GM06990 (cell line): ENCODE measurements around the gene STIMATE.

Experiments used
- DNase-seq: peaks from one replicate; pipeline ENCODE4 v3.0.0-alpha.2; 2011; ENCODE audit not compliant: insufficient read length; ENCODE audit errors: extremely low read depth
- H3K27me3 ChIP-seq: replicated peaks from 2 replicates; pipeline ENCODE4 v1.6.0; 2011; ENCODE audit warnings: low read length; ENCODE audit not compliant: control insufficient read depth, insufficient read depth
- H3K36me3 ChIP-seq: 2 replicates; pipeline ENCODE4 v1.5.1; 2011; ENCODE audit warnings: low read length; ENCODE audit not compliant: control insufficient read depth, insufficient read depth
- H3K4me3 ChIP-seq: replicated peaks from 2 replicates; pipeline ENCODE4 v1.5.1; 2011; ENCODE audit warnings: low read depth, mild to moderate bottlenecking, control low read depth, low read length
- CTCF ChIP-seq: IDR thresholded peaks from 2 replicates; pipeline ENCODE4 v1.5.1; 2011; ENCODE audit warnings: low read length, control low read depth, mild to moderate bottlenecking, inconsistent platforms; ENCODE audit not compliant: insufficient read depth, poor library complexity, severe bottlenecking

Gene STIMATE

DNA sequence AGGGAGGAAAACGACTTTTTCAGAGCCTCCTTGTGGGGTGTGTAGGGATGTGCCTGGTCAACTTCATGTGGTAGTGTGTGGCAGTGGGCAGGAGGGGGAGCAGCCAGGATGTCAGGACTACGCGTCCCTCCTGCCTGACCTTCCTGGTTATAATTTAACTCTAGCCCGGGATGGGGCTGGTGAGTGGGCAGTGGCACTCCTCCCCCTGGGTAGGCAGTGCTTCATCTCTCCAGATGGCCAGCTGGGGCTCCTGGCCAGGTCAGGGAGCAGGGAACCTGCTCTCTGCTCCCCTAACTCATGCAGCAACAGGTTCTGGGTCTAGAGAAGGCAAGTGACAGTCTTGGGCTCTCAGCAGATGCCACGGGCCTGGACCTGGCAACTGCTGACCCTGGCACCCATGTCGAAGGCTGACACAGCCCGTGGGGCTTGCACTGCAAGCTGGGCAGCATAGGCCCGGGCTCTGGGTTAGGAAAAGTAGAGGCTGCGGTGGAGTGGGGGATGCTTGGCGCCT, 69.4 kb downstream of the STIMATE start:
- no peak overlapping the region for H3K4me3 ChIP-seq
- no peak for DNase-seq
- no peaks in the 10 kb centered on the region for H3K27me3 ChIP-seq
- H3K36me3 ChIP-seq: no peaks in the 10 kb centered on the region; the same call in 1 of the 2 replicates
- no peak for TF ChIP-seq CTCF

GRCh38 chr3:52827441-52827840, 69.9 kb downstream of the STIMATE start:
- no peak overlapping the region for H3K4me3 ChIP-seq
- no peak for DNase-seq
- no peaks in the 10 kb centered on the region for H3K27me3 ChIP-seq
- H3K36me3 ChIP-seq: no peaks in the 10 kb centered on the region; the same call in 1 of the 2 replicates
- TF ChIP-seq CTCF: no peak

- no peaks in the 10 kb centered on the region; the same call in 1 of the 2 replicates for H3K36me3 ChIP-seq
- H3K4me3 ChIP-seq: no peak overlapping the region
- no peaks in the 10 kb centered on the region for H3K27me3 ChIP-seq
- no peak for TF ChIP-seq CTCF
- DNase-seq: no peak
Observed at GRCh38 chr3:52824037-52824436, 73.3 kb downstream of the STIMATE start.

GRCh38 chr3:52822363-52822762, 75.0 kb downstream of the STIMATE start:
- Histone ChIP-seq H3K27me3 (no peaks in the 10 kb centered on the region), H3K4me3 (no peak overlapping the region), H3K36me3 (no peaks in the 10 kb centered on the region; the same call in 1 of the 2 replicates)
- no peak for TF ChIP-seq CTCF
- no peak for DNase-seq

GRCh38 chr3:52820736-52821135, 76.6 kb downstream of the STIMATE start:
- H3K27me3 ChIP-seq: no peaks in the 10 kb centered on the region
- TF ChIP-seq CTCF: peak; percentile 80
- no peaks in the 10 kb centered on the region; the same call in 1 of the 2 replicates for H3K36me3 ChIP-seq
- no peak for DNase-seq
- H3K4me3 ChIP-seq: no peak overlapping the region

GRCh38 chr3:52819936-52820335, 77.4 kb downstream of the STIMATE start:
- DNase-seq: no peak
- no peak for TF ChIP-seq CTCF
- Histone ChIP-seq H3K36me3 (no peaks in the 10 kb centered on the region; the same call in 1 of the 2 replicates), H3K27me3 (no peaks in the 10 kb centered on the region), H3K4me3 (no peak overlapping the region)
